Gastrocnemius medialis (tissue), 4 donors: ENCODE results near the gene KCNQ2. TPM values are rescaled to one million over a fixed set of nuclear protein-coding genes. Genes with fewer than 3 reads are reported as not detected.

Experiments
- ATAC-seq, 2 donors: fragments of 150-250 bp; one replicate each; pipeline ENCODE4 v1.9.1; 2016
- DNase-seq, 2 donors: peaks; one replicate each; pipeline ENCODE4 v3.0.0-alpha.2; 2019
- H3K27ac ChIP-seq, 4 donors: fragments of 200-600 bp; sonication (generic); 1 replicate in 1 of 4; 2 replicates in 3 of 4; pipeline ENCODE4 v1.5.1; 2016 to 2018; ENCODE audit warnings: mild to moderate bottlenecking in 2 of 4, moderate library complexity in 1 of 4
- H3K27me3 ChIP-seq, 3 donors: fragments of 200-600 bp; sonication (generic) in 2 of 3; 1 replicate in 1 of 3; 2 replicates in 2 of 3; pipeline versions ENCODE4 v1.5.1 to v1.6.0; 2016 to 2019; ENCODE audit warnings: mild to moderate bottlenecking in 1 of 3, moderate library complexity in 1 of 3
- H3K36me3 ChIP-seq, 2 donors: fragments of 200-600 bp; sonication (generic) in 1 of 2; one replicate each; pipeline ENCODE4 v1.5.1; 2017 to 2018
- H3K4me1 ChIP-seq, 2 donors: fragments of 200-600 bp; sonication (generic) in 1 of 2; one replicate each; pipeline ENCODE4 v1.5.1; 2016 to 2017; ENCODE audit warnings: mild to moderate bottlenecking in 2 of 2
- H3K4me3 ChIP-seq, 4 donors: fragments of 200-600 bp; sonication (generic) in 3 of 4; 1 replicate in 1 of 4; 2 replicates in 3 of 4; pipeline ENCODE4 v1.5.1; 2016 to 2019; ENCODE audit warnings: mild to moderate bottlenecking in 2 of 4
- H3K9me3 ChIP-seq, 3 donors: fragments of 200-600 bp; sonication (generic) in 2 of 3; 1 replicate in 1 of 3; 2 replicates in 2 of 3; pipeline ENCODE4 v1.5.1; 2016 to 2019
- CTCF ChIP-seq, 5 experiments: fragments of 450-650 bp in 3 of 5; fragments of 200-600 bp in 2 of 5; sonication (generic) in 2 of 5; IDR thresholded peaks in 4 of 5; conservative IDR thresholded peaks in 1 of 5; 1 replicate in 4 of 5; 2 replicates in 1 of 5; pipeline ENCODE4 v1.5.1; 2016 to 2019; ENCODE audit warnings: antibody characterized with exemption in 5 of 5, mild to moderate bottlenecking in 3 of 5, moderate library complexity in 3 of 5
- POLR2A ChIP-seq, 2 donors: fragments of 450-650 bp; IDR thresholded peaks; one replicate each; pipeline ENCODE4 v1.6.1; 2017; ENCODE audit warnings: antibody characterized with exemption in 2 of 2, mild to moderate bottlenecking in 2 of 2, moderate library complexity in 2 of 2
- in situ Hi-C, 4 donors: fragments of 200-750 bp; cut with MboI; loops; one replicate each; pipeline versions ENCODE4 v1.15.0 to v1.8.0; 2017; ENCODE audit warnings: low sequenced_read_pairs in 4 of 4
- intact Hi-C: fragments of 100-400 bp; cut with DNase I; formaldehyde crosslinking; loops from one replicate; pipeline ENCODE4 v1.15.1; 2023; ENCODE audit warnings: low total_unique reads
- total RNA-seq, 4 donors: library from RNA; depleted of rRNA; stranded (reverse); fragments of >200 nt; gene quantifications; one replicate each; pipeline versions ENCODE4 v1.1.0 to v1.2.3, GENCODE V29; 2016

Gene KCNQ2
- total RNA-seq, 4 donors from 2014 or later = not detected

- Histone ChIP-seq H3K36me3 (no peaks in the 10 kb centered on the region), H3K27ac (no peak overlapping the region), H3K4me1 (no peaks in the 10 kb centered on the region), H3K27me3 (peaks cover 2 to 12% (median 4%) of the 10 kb centered on the region in 3 donors), H3K9me3 (no peaks in the 10 kb centered on the region), H3K4me3 (no peak overlapping the region)
- peak in 1 of 2 donors; percentile 34 for DNase-seq
- in situ Hi-C loops = no loop called here
- intact Hi-C loops = no loop called here
- TF ChIP-seq CTCF (IDR thresholded peaks at IDR 0.05 in 4 of 5, conservative IDR thresholded peaks at IDR 0.05 in 1 of 5) = peak in 3 of 5 experiments; percentile 26 to 38 (median 35)
- no peak for TF ChIP-seq POLR2A (IDR thresholded peaks at IDR 0.05)
- ATAC-seq = peak in 1 of 2 donors; percentile 33
Measured at GRCh38 chr20:63442100-63442493, 30.4 kb downstream of the KCNQ2 start.

DNA sequence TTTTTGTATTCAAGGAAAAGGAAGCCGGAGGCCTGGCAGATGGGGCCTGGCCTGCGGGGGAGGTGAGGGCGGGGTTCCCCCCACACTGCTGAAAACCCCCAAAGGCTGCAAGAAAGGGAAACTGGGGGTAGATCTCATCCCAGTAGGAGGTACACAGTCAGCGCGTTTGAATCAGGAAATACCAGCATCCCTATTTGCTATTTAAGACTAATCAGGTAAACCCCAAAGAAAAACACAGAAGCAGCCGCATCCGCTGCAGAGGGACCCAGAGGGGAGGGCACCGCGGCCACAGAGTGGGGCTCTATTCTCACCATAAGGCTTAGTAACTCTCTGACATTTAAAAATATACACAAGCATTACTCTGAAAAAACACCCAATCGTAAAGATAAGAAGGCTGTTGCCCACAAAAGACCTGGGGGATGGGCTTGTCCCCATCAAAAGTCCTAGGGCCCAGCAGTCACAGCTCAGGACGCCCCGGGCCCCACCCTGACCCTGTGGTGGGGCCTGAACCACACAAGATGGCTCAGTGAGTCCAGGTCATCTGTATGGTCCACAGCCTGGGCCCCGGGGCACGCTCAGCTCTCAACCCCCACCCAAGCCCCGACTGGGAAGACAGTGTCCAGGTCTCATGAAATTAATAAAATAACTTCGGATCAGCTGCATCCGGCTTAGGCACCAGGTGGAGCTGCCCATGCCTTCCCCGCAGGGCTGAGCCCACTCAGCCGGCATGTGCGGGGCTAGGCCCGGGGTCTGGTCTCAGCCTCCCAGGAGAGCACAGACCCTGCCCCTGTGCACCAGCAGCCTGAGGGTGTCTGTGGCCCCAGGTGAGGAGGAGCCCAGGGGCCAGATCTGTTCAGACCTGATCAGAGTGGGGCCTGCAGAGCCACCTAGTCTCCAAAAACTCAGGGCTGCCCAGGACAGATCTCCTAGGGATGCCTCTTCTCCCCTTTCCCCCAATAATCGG lies 31.0 kb downstream of the KCNQ2 start:
- DNase-seq (no peak), ATAC-seq (no peak)
- TF ChIP-seq CTCF (IDR thresholded peaks at IDR 0.05 in 4 of 5, conservative IDR thresholded peaks at IDR 0.05 in 1 of 5) (no peak), POLR2A (IDR thresholded peaks at IDR 0.05) (no peak)
- intact Hi-C loops (no loop called here), in situ Hi-C loops (no loop called here)
- no peaks in the 10 kb centered on the region for H3K4me1 ChIP-seq
- H3K27ac ChIP-seq = no peak overlapping the region
- H3K36me3 ChIP-seq = no peaks in the 10 kb centered on the region
- H3K4me3 ChIP-seq = no peak overlapping the region
- H3K27me3 ChIP-seq = peaks cover 0 to 5% (median 4%) of the 10 kb centered on the region in 3 donors
- no peaks in the 10 kb centered on the region for H3K9me3 ChIP-seq

DNA sequence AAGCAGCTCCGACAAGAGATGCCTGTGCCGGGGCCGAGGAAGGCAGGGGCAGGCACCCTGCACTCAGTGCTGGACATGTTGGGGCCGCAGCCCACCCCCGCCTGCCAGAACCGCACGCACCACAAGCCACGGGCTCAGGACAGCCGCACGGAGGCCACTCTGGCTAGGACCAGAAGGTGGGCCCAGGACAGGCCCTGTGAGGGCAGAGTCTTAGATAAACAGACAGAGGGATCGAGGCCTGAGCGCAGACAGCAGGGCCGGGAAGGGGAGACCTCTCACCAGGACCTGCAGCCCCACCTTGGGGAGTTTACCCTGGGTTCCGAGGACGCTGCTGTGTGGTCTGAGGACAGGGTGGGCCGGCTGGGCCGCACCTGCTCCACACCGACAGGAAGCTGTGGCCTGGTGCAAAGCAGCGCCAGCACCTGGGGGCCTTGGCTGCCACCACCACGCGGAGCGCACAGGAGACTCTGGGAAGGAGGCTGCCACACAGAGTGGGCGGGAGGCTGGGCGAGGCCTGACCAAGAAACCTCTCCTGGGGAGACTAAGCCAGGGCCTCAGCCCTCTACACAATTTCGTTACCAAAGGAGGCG lies 32.0 kb downstream of the KCNQ2 start:
- H3K4me3 ChIP-seq = no peak overlapping the region
- in situ Hi-C loops (no loop called here), intact Hi-C loops (no loop called here)
- no peak overlapping the region for H3K27ac ChIP-seq
- H3K4me1 ChIP-seq = no peaks in the 10 kb centered on the region
- H3K36me3 ChIP-seq = no peaks in the 10 kb centered on the region
- H3K27me3 ChIP-seq = peaks cover 0 to 4% (median 0%) of the 10 kb centered on the region in 3 donors
- DNase-seq = no peak
- no peaks in the 10 kb centered on the region for H3K9me3 ChIP-seq
- no peak for ATAC-seq
- no peak for TF ChIP-seq CTCF (IDR thresholded peaks at IDR 0.05 in 4 of 5, conservative IDR thresholded peaks at IDR 0.05 in 1 of 5)
- no peak for TF ChIP-seq POLR2A (IDR thresholded peaks at IDR 0.05)

GRCh38 chr20:63439866-63440265 lies 32.6 kb downstream of the KCNQ2 start:
- Histone ChIP-seq H3K4me3 (no peak overlapping the region), H3K27me3 (peaks cover 0 to 7% (median 1%) of the 10 kb centered on the region in 3 donors), H3K9me3 (no peaks in the 10 kb centered on the region), H3K27ac (no peak overlapping the region), H3K36me3 (no peaks in the 10 kb centered on the region), H3K4me1 (no peaks in the 10 kb centered on the region)
- DNase-seq (no peak), ATAC-seq (no peak)
- in situ Hi-C loops (no loop called here), intact Hi-C loops (no loop called here)
- TF ChIP-seq CTCF (IDR thresholded peaks at IDR 0.05 in 4 of 5, conservative IDR thresholded peaks at IDR 0.05 in 1 of 5) = no peak
- TF ChIP-seq POLR2A (IDR thresholded peaks at IDR 0.05) = no peak
